NCI-H526 (cell line): ENCODE results near the gene GPR157.

Experiments
- DNase-seq, 2 experiments: peaks; one replicate each; lab custom pipeline; 2025; lab: John Stamatoyannopoulos, UW

The GPR157 gene

GRCh38 chr1:9062021-9062471 lies 66.9 kb downstream of the GPR157 start:
- no peak for DNase-seq

DNA sequence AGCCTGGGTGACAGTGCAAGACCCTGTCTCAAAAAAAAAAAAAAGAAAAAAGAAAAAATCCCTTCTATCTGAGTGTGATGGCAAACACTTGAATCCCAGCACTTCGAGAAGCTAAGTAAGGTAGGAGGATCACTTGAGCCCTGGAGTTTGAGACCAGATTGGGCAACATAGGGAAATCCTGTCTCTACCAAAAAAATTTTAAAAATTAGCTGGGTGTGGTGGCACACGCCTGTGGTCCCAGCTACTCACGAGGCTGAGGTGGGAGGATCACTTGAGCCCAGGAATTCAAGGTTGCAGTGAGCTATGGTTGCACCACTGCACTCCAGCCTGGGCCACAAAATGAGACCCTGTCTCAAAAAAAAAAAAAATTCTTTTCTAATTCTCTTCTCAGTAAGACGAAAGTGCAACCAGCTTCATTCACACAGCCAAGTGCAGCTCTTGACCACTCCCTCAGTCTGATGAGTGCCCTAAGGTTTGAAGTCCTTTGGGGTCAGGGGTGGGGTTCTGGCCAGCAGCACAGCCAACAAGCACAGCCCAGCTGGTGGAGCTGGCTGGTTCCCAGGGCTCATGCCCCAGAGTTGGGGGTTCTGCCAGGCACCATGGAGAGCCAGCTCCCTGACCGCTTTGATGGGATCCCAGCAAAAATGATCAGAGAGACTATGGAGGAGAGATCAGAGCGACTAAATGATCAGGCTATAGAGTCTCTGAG lies 67.5 kb downstream of the GPR157 start:
- DNase-seq, result no peak

GRCh38 chr1:9059891-9060744 lies 68.8 kb downstream of the GPR157 start:
- DNase-seq, result no peak

DNA sequence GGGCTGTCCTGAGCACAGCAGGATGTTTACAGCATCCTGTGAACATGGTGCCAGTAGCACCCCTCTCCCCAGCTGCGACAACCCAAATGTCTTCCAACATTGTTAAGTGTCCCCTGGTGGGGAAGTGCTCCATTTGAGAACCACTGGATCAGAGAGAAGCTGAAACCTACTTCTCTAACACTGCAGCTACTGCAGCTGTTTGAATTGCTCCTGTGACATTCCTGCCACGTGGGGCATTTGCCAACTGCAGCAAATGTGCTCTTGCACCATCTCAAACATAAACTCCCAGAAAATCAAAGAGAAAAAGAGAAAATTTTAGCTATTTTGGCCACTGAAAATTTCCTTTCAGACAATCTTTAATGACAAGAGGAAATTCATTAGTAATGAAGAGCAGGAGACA lies 70.4 kb downstream of the GPR157 start:
- no peak for DNase-seq

DNA sequence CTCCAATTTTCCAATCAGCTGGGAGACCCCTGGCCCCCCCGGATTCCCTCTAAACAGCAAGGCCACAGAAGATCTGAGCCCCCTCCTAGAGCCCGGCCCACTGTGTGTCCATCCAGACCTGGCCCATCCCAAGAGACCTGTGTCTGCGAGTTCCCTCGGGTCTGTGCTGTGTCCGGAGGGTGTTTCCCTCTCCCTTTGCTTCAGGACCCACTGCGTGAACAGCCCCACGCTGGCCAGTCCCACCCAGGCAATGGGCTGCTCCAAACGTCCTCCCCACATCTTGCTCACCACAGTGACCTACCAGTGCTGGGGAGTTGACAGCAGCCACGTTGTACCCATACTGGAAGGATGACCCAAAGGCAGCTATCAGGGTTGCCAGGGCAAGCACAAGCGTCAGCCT lies 71.1 kb downstream of the GPR157 start:
- DNase-seq, result no peak

- no peak for DNase-seq
Measured at GRCh38 chr1:9052272-9053049, 76.4 kb downstream of the GPR157 start.

GRCh38 chr1:9051379-9051778 lies 77.5 kb downstream of the GPR157 start:
- DNase-seq, result peak in 1 of 2 experiments; percentile 27

DNA sequence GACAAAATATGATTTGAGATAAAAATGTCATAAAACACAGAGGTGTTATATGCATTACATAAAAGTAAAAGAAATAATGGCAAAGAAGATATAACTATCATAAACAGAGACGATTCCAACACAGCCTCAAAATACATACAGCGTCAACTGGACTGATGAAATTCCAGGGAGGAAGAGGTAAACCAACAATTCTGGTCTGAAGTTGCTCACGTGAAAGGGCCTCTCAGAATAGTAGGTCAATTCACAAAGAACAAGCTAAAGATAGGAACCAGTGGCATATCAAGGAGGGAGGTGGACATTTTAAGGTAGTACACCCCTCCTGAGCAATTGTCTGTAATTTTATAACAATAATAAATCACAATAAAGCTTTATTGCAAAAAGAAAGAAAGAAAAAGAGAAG lies 78.1 kb downstream of the GPR157 start:
- DNase-seq, result no peak
